HG03108 (cell line): ENCODE data around the gene GRWD1.
A peak's percentile ranks its signal among the peaks of the same experiment; 100 is the strongest.

Experiments
- ATAC-seq: cut with Tn5 transposase; IDR thresholded peaks from one replicate; pipeline ENCODE4 v1.9.1; 2021; ENCODE audit warnings: moderate library complexity; ENCODE audit not compliant: unreplicated experiment

GRWD1 gene

GRCh38 chr19:48445606-48446481 lies at the start of gene GRWD1:
Gene GRWD1, plus strand, starts transcription at chr19:48445983. Its CDS starts 23 bp downstream, at chr19:48446006.
- peak; percentile 74 for ATAC-seq

GRCh38 chr19:48396016-48396823 lies 49.6 kb upstream of the GRWD1 start:
- no peak for ATAC-seq

- ATAC-seq: no peak
Measured at GRCh38 chr19:48396824-48397176, 49.0 kb upstream of the GRWD1 start.

GRCh38 chr19:48397263-48398101 lies 48.3 kb upstream of the GRWD1 start:
- ATAC-seq: no peak

GRCh38 chr19:48398102-48398374 lies 47.7 kb upstream of the GRWD1 start:
- no peak for ATAC-seq

GRCh38 chr19:48398375-48399235 lies 47.2 kb upstream of the GRWD1 start:
- peak; percentile 49 for ATAC-seq

GRCh38 chr19:48400018-48400742 lies 45.6 kb upstream of the GRWD1 start:
- no peak for ATAC-seq

GRCh38 chr19:48401287-48401686 lies 44.5 kb upstream of the GRWD1 start:
- ATAC-seq: no peak

- ATAC-seq: peak; percentile 47
Measured at GRCh38 chr19:48403606-48404005, 42.2 kb upstream of the GRWD1 start.

- no peak for ATAC-seq
Measured at GRCh38 chr19:48405010-48405659, 40.6 kb upstream of the GRWD1 start.

- no peak for ATAC-seq
Measured at GRCh38 chr19:48405850-48406249, 39.9 kb upstream of the GRWD1 start.

GRCh38 chr19:48413879-48414587 lies 31.8 kb upstream of the GRWD1 start:
- no peak for ATAC-seq

- no peak for ATAC-seq
Measured at GRCh38 chr19:48415395-48415794, 30.4 kb upstream of the GRWD1 start.

GRCh38 chr19:48415806-48416221 lies 30.0 kb upstream of the GRWD1 start:
- no peak for ATAC-seq

GRCh38 chr19:48417421-48417820 lies 28.4 kb upstream of the GRWD1 start:
- no peak for ATAC-seq

GRCh38 chr19:48418317-48419064 lies 27.3 kb upstream of the GRWD1 start:
- ATAC-seq: no peak

- ATAC-seq: peak; percentile 58
Measured at GRCh38 chr19:48419158-48419920, 26.4 kb upstream of the GRWD1 start.
